HCT116 (cell line): ENCODE measurements around the gene TRMT13. TPM values are rescaled to one million over a fixed set of nuclear protein-coding genes. Genes with fewer than 3 reads are reported as not detected.

Source experiments
- ATAC-seq: fragments of 200-7000 bp; cut with Tn5 transposase; 2 replicates; pipeline ENCODE4 v1.9.1; 2020; ENCODE audit warnings: mild to moderate bottlenecking, moderate library complexity
- BruUV-seq: library from RNA; stranded (reverse); fragments of 400-500 nt; replicated peaks from 2 replicates; lab custom pipeline; 2021; lab: Mats Ljungman, UMichigan
- CTCF ChIA-PET: fragments of 300-600 bp; sonication (Branson Sonifier 250); formaldehyde crosslinking; loops from one replicate; lab custom pipeline; 2021; ENCODE audit warnings: antibody characterized with exemption; lab: Charles Lee
- POLR2A ChIA-PET: fragments of 300-600, 350-600 bp; sonication (Branson Sonifier 250); formaldehyde crosslinking; loops from one replicate; lab custom pipeline; 2021; ENCODE audit warnings: antibody characterized with exemption; lab: Charles Lee
- RAD21 ChIA-PET, 2 experiments: fragments of 300-600 bp; sonication (Branson Sonifier 250); formaldehyde crosslinking; loops; one replicate each; lab custom pipeline; 2023; ENCODE audit warnings: low total read pairs in 2 of 2; ENCODE audit not compliant: uncharacterized antibody in 2 of 2, unreplicated experiment in 2 of 2, low non-redundant PET in 1 of 2; lab: Charles Lee
- DNase-seq: peaks from one replicate; pipeline ENCODE4 v3.0.0-alpha.2; 2010; ENCODE audit warnings: low read depth, low spot score
- H2AFZ ChIP-seq: fragments of 200-600 bp; shearing (Covaris generic), sonication (generic); 2 replicates; pipeline ENCODE4 v1.6.1; 2017; ENCODE audit warnings: low read depth, mixed run types, mixed read lengths, antibody characterized with exemption, low read length; ENCODE audit not compliant: poor library complexity, severe bottlenecking
- H3K27ac ChIP-seq: 2 replicates; pipeline ENCODE4 v1.5.1; 2012; ENCODE audit warnings: low read depth, low read length
- H3K27me3 ChIP-seq: fragments of 200-600 bp; sonication (generic); 2 replicates; pipeline ENCODE4 v1.6.1; 2016; ENCODE audit warnings: mixed run types, low read length, mixed read lengths; ENCODE audit not compliant: insufficient read depth
- H3K36me3 ChIP-seq, 2 experiments: fragments of 200-500 bp in 1 of 2; fragments of 200-600 bp in 1 of 2; sonication (Bioruptor generic) in 1 of 2; sonication (generic) in 1 of 2; 2 replicates each; pipeline versions ENCODE4 v1.5.1 to v1.6.1; 2014 to 2016; ENCODE audit warnings: low read length in 2 of 2, inconsistent platforms in 1 of 2, mixed read lengths in 1 of 2, mixed run types in 1 of 2; ENCODE audit not compliant: insufficient read depth in 2 of 2, control insufficient read depth in 1 of 2
- H3K4me1 ChIP-seq, 2 experiments: fragments of 200-600 bp in 1 of 2; sonication (generic) in 1 of 2; 2 replicates each; pipeline versions ENCODE4 v1.5.1 to v1.6.1; 2012 to 2017; ENCODE audit warnings: low read length in 2 of 2, inconsistent platforms in 1 of 2, mild to moderate bottlenecking in 1 of 2, mixed read lengths in 1 of 2, mixed run types in 1 of 2, moderate library complexity in 1 of 2; ENCODE audit not compliant: insufficient read depth in 2 of 2, control insufficient read depth in 1 of 2
- H3K4me2 ChIP-seq: fragments of 200-600 bp; sonication (generic); 2 replicates; pipeline ENCODE4 v1.6.1; 2017; ENCODE audit warnings: mixed run types, low read length, mixed read lengths
- H3K4me3 ChIP-seq, 2 experiments: fragments of 200-600 bp in 1 of 2; sonication (generic) in 1 of 2; replicated peaks in 1 of 2; 2 replicates each; pipeline ENCODE4 v1.5.1; 2011 to 2016; ENCODE audit warnings: low read length in 2 of 2, control low read depth in 1 of 2, low read depth in 1 of 2, mild to moderate bottlenecking in 1 of 2, mixed read lengths in 1 of 2, mixed run types in 1 of 2
- H3K79me2 ChIP-seq: fragments of 200-600 bp; sonication (generic); 2 replicates; pipeline ENCODE4 v1.6.1; 2017; ENCODE audit warnings: mild to moderate bottlenecking, mixed run types, low read length, moderate library complexity, mixed read lengths; ENCODE audit not compliant: insufficient read depth
- H3K9ac ChIP-seq: fragments of 200-600 bp; sonication (generic); 2 replicates; pipeline ENCODE4 v1.6.1; 2016; ENCODE audit warnings: low read length, mixed read lengths
- H3K9me2 ChIP-seq: fragments of 200-600 bp; sonication (generic), shearing (Covaris generic); 2 replicates; pipeline ENCODE4 v1.6.1; 2017; ENCODE audit warnings: mixed run types, mild to moderate bottlenecking, moderate library complexity; ENCODE audit not compliant: insufficient read depth
- H3K9me3 ChIP-seq, 2 experiments: fragments of 200-500 bp in 1 of 2; fragments of 200-600 bp in 1 of 2; sonication (Bioruptor generic) in 1 of 2; sonication (generic) in 1 of 2; 2 replicates each; pipeline ENCODE4 v1.6.1; 2014 to 2017; ENCODE audit warnings: low read length in 2 of 2, mixed read lengths in 2 of 2, inconsistent platforms in 1 of 2, low read depth in 1 of 2, mild to moderate bottlenecking in 1 of 2, mixed run types in 1 of 2, moderate library complexity in 1 of 2; ENCODE audit not compliant: control insufficient read depth in 1 of 2, insufficient read depth in 1 of 2
- H4K20me1 ChIP-seq: fragments of 200-600 bp; sonication (generic), shearing (Covaris generic); 2 replicates; pipeline ENCODE4 v1.6.1; 2017; ENCODE audit warnings: mixed run types, mild to moderate bottlenecking, moderate library complexity; ENCODE audit not compliant: insufficient read depth
- ATF3 ChIP-seq: IDR thresholded peaks from 2 replicates; pipeline ENCODE4 v1.6.1; 2012
- CBX3 ChIP-seq: IDR thresholded peaks from 2 replicates; pipeline ENCODE4 v1.6.1; 2012; ENCODE audit warnings: low read depth
- CEBPB ChIP-seq: IDR thresholded peaks from 2 replicates; pipeline ENCODE4 v1.6.1; 2012; ENCODE audit warnings: low read depth
- CTCF ChIP-seq, 3 experiments: fragments of 200-600 bp in 1 of 3; sonication (generic) in 1 of 3; IDR thresholded peaks in 2 of 3; conservative IDR thresholded peaks in 1 of 3; 2 replicates each; pipeline ENCODE4 v1.5.1; 2012 to 2017; ENCODE audit warnings: low read depth in 2 of 3, low read length in 2 of 3, antibody characterized with exemption in 1 of 3, borderline replicate concordance in 1 of 3, control low read depth in 1 of 3, mild to moderate bottlenecking in 1 of 3, mixed read lengths in 1 of 3, mixed run types in 1 of 3, moderate library complexity in 1 of 3; ENCODE audit not compliant: insufficient read depth in 1 of 3
- EGR1 ChIP-seq: IDR thresholded peaks from 2 replicates; pipeline ENCODE4 v1.6.1; 2012; ENCODE audit warnings: low read depth
- EZH2 ChIP-seq: fragments of 200-600 bp; sonication (generic); IDR thresholded peaks from 2 replicates; pipeline ENCODE4 v1.6.1; 2017; ENCODE audit warnings: antibody characterized with exemption, mixed run types
- EZH2phosphoT487 ChIP-seq: fragments of 200-600 bp; IDR thresholded peaks from 2 replicates; pipeline ENCODE4 v1.6.1; 2018; ENCODE audit warnings: antibody characterized with exemption, borderline replicate concordance
- FOSL1 ChIP-seq: IDR thresholded peaks from 2 replicates; pipeline ENCODE4 v1.6.1; 2012; ENCODE audit warnings: low read depth
- MAX ChIP-seq: IDR thresholded peaks from 2 replicates; pipeline ENCODE4 v1.6.1; 2012
- POLR2A ChIP-seq: IDR thresholded peaks from 2 replicates; pipeline ENCODE4 v1.7.0; 2011; ENCODE audit warnings: borderline replicate concordance; ENCODE audit not compliant: insufficient read depth, insufficient read length; ENCODE audit errors: extremely low read depth
- RAD21 ChIP-seq: IDR thresholded peaks from 2 replicates; pipeline ENCODE4 v1.6.1; 2012; ENCODE audit warnings: low read depth, mild to moderate bottlenecking
- REST ChIP-seq: IDR thresholded peaks from 2 replicates; pipeline ENCODE4 v1.6.1; 2012; ENCODE audit warnings: low read depth
- SP1 ChIP-seq: IDR thresholded peaks from 2 replicates; pipeline ENCODE4 v1.6.1; 2012; ENCODE audit warnings: low read depth
- SRF ChIP-seq: IDR thresholded peaks from 2 replicates; pipeline ENCODE4 v1.6.1; 2012; ENCODE audit warnings: low read depth
- TCF7L2 ChIP-seq: IDR thresholded peaks from 2 replicates; pipeline ENCODE4 v1.7.0; 2011; ENCODE audit warnings: borderline replicate concordance, inconsistent platforms; ENCODE audit not compliant: insufficient read depth, insufficient read length; ENCODE audit errors: extremely low read depth
- YY1 ChIP-seq: IDR thresholded peaks from 2 replicates; pipeline ENCODE4 v1.6.1; 2011; ENCODE audit warnings: low read length, low read depth, moderate library complexity, mild to moderate bottlenecking; ENCODE audit not compliant: insufficient replicate concordance; ENCODE audit errors: extremely low read depth
- ZBTB33 ChIP-seq: IDR thresholded peaks from 2 replicates; pipeline ENCODE4 v1.6.1; 2011; ENCODE audit warnings: mild to moderate bottlenecking, low read length, moderate library complexity; ENCODE audit not compliant: insufficient replicate concordance; ENCODE audit errors: extremely low read depth
- ZFX ChIP-seq: fragments of 450-650 bp; IDR thresholded peaks from 2 replicates; pipeline ENCODE4 v1.6.1; 2017
- ZNF274 ChIP-seq: fragments of 200-500 bp; sonication (Bioruptor generic); IDR thresholded peaks from 2 replicates; pipeline ENCODE4 v1.6.1; 2014; ENCODE audit warnings: mild to moderate bottlenecking, low read depth, low read length, inconsistent platforms
- intact Hi-C: fragments of 100-400 bp; cut with micrococcal nuclease; formaldehyde crosslinking; loops from 2 replicates; pipeline ENCODE4 v1.10.0; 2022
- total RNA-seq: library from RNA; stranded (reverse); gene quantifications from one replicate; pipeline ENCODE4 v1.2.1, GENCODE V29; 2021; ENCODE audit not compliant: unreplicated experiment

The TRMT13 gene
- total RNA-seq, 1 experiment from 2014 or later, result 13.2 TPM

- no TSS peak for BruUV-seq
- Histone ChIP-seq H2AFZ (no peak overlapping the region), H3K9ac (no peak overlapping the region), H3K4me1 (no peaks in the 10 kb centered on the region), H3K27ac (no peak overlapping the region), H4K20me1 (no peaks in the 10 kb centered on the region; the same call in 1 of the 2 replicates), H3K9me2 (no peaks in the 10 kb centered on the region), H3K9me3 (no peaks in the 10 kb centered on the region), H3K36me3 (peaks cover 8 to 12% of the 10 kb centered on the region in 2 experiments; a peak in 3 of 4 replicates), H3K27me3 (no peaks in the 10 kb centered on the region), H3K4me2 (no peak overlapping the region), H3K4me3 (no peak overlapping the region), H3K79me2 (peaks cover 4% of the 10 kb centered on the region)
- intact Hi-C loops, result no loop called here
- ATAC-seq, result no peak
- DNase-seq, result no peak
- POLR2A ChIA-PET, result no interaction called here
- RAD21 ChIA-PET, result no interaction called here
- CTCF ChIA-PET, result no interaction called here
- TF ChIP-seq CBX3 (no peak), ATF3 (no peak), EZH2phosphoT487 (no peak), ZNF274 (no peak), FOSL1 (no peak), CTCF (IDR thresholded peaks at IDR 0.05 in 2 of 3, conservative IDR thresholded peaks at IDR 0.05 in 1 of 3; ENCODE audit: borderline replicate concordance in 1 of 3, insufficient read depth in 1 of 3, low read depth in 2 of 3, low read length in 2 of 3) (no peak), SRF (no peak), POLR2A (no peak), TCF7L2 (no peak), EGR1 (no peak), CEBPB (no peak), MAX (no peak), ZFX (no peak), ZBTB33 (no peak), SP1 (no peak), REST (no peak), EZH2 (no peak), RAD21 (no peak), YY1 (no peak)
Observed at GRCh38 chr1:100109554-100110066, 23.4 kb upstream of the TRMT13 start.
